Tibial nerve (tissue), 4 donors: ENCODE measurements around the gene SCAF1. TPM values are rescaled to one million over a fixed set of nuclear protein-coding genes. Genes with fewer than 3 reads are reported as not detected.
"Not testable (repeated sequence)": the region's sequence is repeated elsewhere in the genome, so short reads cannot be mapped to it uniquely, and the experiment has no call there.

Source experiments
- DNase-seq, 2 donors: peaks; one replicate each; pipeline ENCODE4 v3.0.0-alpha.2; 2019; ENCODE audit warnings: low spot score in 2 of 2
- H3K27ac ChIP-seq, 4 donors: fragments of 200-600 bp; sonication (generic) in 3 of 4; one replicate each; pipeline ENCODE4 v1.5.1; 2017 to 2019; ENCODE audit warnings: mild to moderate bottlenecking in 1 of 4
- H3K27me3 ChIP-seq, 2 donors: fragments of 200-600 bp; sonication (generic) in 1 of 2; one replicate each; pipeline versions ENCODE4 v1.5.1 to v1.6.0; 2017 to 2019
- H3K36me3 ChIP-seq, 3 donors: fragments of 200-600 bp; sonication (generic); one replicate each; pipeline ENCODE4 v1.5.1; 2018 to 2019
- H3K4me1 ChIP-seq, 4 donors: fragments of 200-600 bp; sonication (generic) in 3 of 4; one replicate each; pipeline ENCODE4 v1.5.1; 2017 to 2019
- H3K4me3 ChIP-seq, 4 donors: fragments of 200-600 bp; sonication (generic) in 3 of 4; one replicate each; pipeline ENCODE4 v1.5.1; 2017 to 2019; ENCODE audit warnings: mild to moderate bottlenecking in 1 of 4, moderate library complexity in 1 of 4
- H3K9me3 ChIP-seq, 4 donors: fragments of 200-600 bp; sonication (generic) in 3 of 4; one replicate each; pipeline ENCODE4 v1.5.1; 2017 to 2019
- CTCF ChIP-seq, 5 experiments: fragments of 200-600 bp in 3 of 5; fragments of 450-650 bp in 2 of 5; sonication (generic) in 3 of 5; IDR thresholded peaks; one replicate each; pipeline ENCODE4 v1.5.1; 2016 to 2019; ENCODE audit warnings: antibody characterized with exemption in 5 of 5, mild to moderate bottlenecking in 3 of 5, moderate library complexity in 2 of 5
- EP300 ChIP-seq, 2 donors: sonication (generic); formaldehyde crosslinking; IDR thresholded peaks; one replicate each; pipeline ENCODE4 v1.6.1; 2017; ENCODE audit warnings: antibody characterized with exemption in 2 of 2, mild to moderate bottlenecking in 1 of 2
- POLR2A ChIP-seq, 2 donors: fragments of 450-650 bp; IDR thresholded peaks; one replicate each; pipeline ENCODE4 v1.6.1; 2017; ENCODE audit warnings: antibody characterized with exemption in 2 of 2, mild to moderate bottlenecking in 2 of 2, moderate library complexity in 2 of 2
- WGBS, 2 donors: methylation state at CpG; one replicate each; pipeline ENCODE4 v1.1.5; 2018; 5-methylcytosine and 5-hydroxymethylcytosine counted together
- total RNA-seq, 4 donors: library from RNA; depleted of rRNA; stranded (reverse); fragments of >200 nt; gene quantifications; one replicate each; pipeline ENCODE4 v1.1.0, GENCODE V29; 2016

SCAF1 gene
- total RNA-seq, 4 donors from 2014 or later = 20.1 to 53.7 (median 31.1) TPM

GRCh38 chr19:49616945-49617344 lies 25.1 kb upstream of the SCAF1 start:
- Histone ChIP-seq H3K36me3 (peaks cover 0 to 74% (median 40%) of the 10 kb centered on the region in 3 donors), H3K27me3 (no peaks in the 10 kb centered on the region), H3K27ac (no peak overlapping the region), H3K9me3 (no peaks in the 10 kb centered on the region), H3K4me3 (no peak overlapping the region), H3K4me1 (peaks cover 0 to 29% (median 7%) of the 10 kb centered on the region in 4 donors)
- TF ChIP-seq POLR2A (IDR thresholded peaks at IDR 0.05) (no peak), EP300 (IDR thresholded peaks at IDR 0.05) (no peak), CTCF (IDR thresholded peaks at IDR 0.05) (no peak)
- 92 to 94% methylated on average over 7 of the region's 7 CpGs for WGBS, 2 donors
- DNase-seq = no peak

GRCh38 chr19:49617860-49618259 lies 24.1 kb upstream of the SCAF1 start:
- H3K4me1 ChIP-seq = peaks cover 0 to 20% (median 7%) of the 10 kb centered on the region in 4 donors
- 89 to 94% methylated on average over 13 of the region's 13 CpGs for WGBS, 2 donors
- peaks cover 0 to 79% (median 40%) of the 10 kb centered on the region in 3 donors for H3K36me3 ChIP-seq
- H3K9me3 ChIP-seq, H3K4me3 ChIP-seq, H3K27ac ChIP-seq, DNase-seq, H3K27me3 ChIP-seq: not testable (repeated sequence)

GRCh38 chr19:49624967-49625910 lies 16.8 kb upstream of the SCAF1 start:
- Histone ChIP-seq H3K27me3 (no peaks in the 10 kb centered on the region), H3K4me1 (peaks cover 0 to 18% (median 8%) of the 10 kb centered on the region in 4 donors), H3K4me3 (no peak overlapping the region), H3K27ac (no peak overlapping the region), H3K36me3 (peaks cover 0 to 61% (median 13%) of the 10 kb centered on the region in 3 donors), H3K9me3 (no peaks in the 10 kb centered on the region)
- WGBS, 2 donors = 73 to 74% methylated on average over 18 to 27 of the region's 27 CpGs
- no peak for TF ChIP-seq POLR2A (IDR thresholded peaks at IDR 0.05)
- no peak for TF ChIP-seq EP300 (IDR thresholded peaks at IDR 0.05)
- no peak for TF ChIP-seq CTCF (IDR thresholded peaks at IDR 0.05)
- no peak for DNase-seq

- no peak for DNase-seq
- no peak for TF ChIP-seq EP300 (IDR thresholded peaks at IDR 0.05)
- no peak for TF ChIP-seq CTCF (IDR thresholded peaks at IDR 0.05)
- no peak for TF ChIP-seq POLR2A (IDR thresholded peaks at IDR 0.05)
- peak overlapping the region in 1 of 4 donors; percentile 50 for H3K27ac ChIP-seq
- no peaks in the 10 kb centered on the region for H3K27me3 ChIP-seq
- H3K9me3 ChIP-seq = no peaks in the 10 kb centered on the region
- peaks cover 0 to 54% (median 9%) of the 10 kb centered on the region in 3 donors for H3K36me3 ChIP-seq
- WGBS, 2 donors = 59 to 70% methylated on average over 11 of the region's 11 CpGs
- no peak overlapping the region for H3K4me3 ChIP-seq
- peaks cover 0 to 28% (median 11%) of the 10 kb centered on the region in 4 donors for H3K4me1 ChIP-seq
Measured at GRCh38 chr19:49626226-49626625, 15.8 kb upstream of the SCAF1 start.

- Histone ChIP-seq H3K27me3 (no peaks in the 10 kb centered on the region), H3K4me1 (peaks cover 0 to 38% (median 11%) of the 10 kb centered on the region in 4 donors), H3K36me3 (peaks cover 0 to 39% (median 6%) of the 10 kb centered on the region in 3 donors), H3K27ac (peak overlapping the region in 2 of 4 donors; percentile 70 to 80), H3K9me3 (no peaks in the 10 kb centered on the region), H3K4me3 (no peak overlapping the region)
- DNase-seq = no peak
- 68 to 70% methylated on average over 9 of the region's 9 CpGs for WGBS, 2 donors
- TF ChIP-seq CTCF (IDR thresholded peaks at IDR 0.05) = no peak
- TF ChIP-seq EP300 (IDR thresholded peaks at IDR 0.05) = no peak
- no peak for TF ChIP-seq POLR2A (IDR thresholded peaks at IDR 0.05)
Measured at GRCh38 chr19:49629659-49630058, 12.3 kb upstream of the SCAF1 start.
